ENCODE results near the gene ANKS6.

Gene ANKS6

DNA sequence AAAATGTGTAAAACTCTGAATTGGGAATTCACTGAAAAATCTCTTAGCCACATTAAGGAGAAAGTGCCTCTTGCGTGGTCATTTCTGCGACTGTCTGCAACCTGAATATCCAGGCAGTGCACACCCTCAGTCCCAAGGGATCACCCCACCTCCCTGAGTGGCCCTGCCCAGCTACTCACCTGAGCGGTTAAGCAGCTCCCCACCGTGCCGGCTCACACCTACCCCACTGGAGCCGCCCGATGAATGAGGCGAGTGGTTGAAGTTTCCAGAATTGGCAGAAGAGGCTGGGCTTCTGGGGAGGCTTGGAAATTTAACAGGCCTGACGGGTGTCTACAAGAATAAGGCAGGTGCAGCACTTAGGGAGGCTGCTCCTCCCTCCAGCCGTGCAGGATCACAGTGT, 25.6 kb downstream of the ANKS6 start:
- DNase-seq = no peak

DNA sequence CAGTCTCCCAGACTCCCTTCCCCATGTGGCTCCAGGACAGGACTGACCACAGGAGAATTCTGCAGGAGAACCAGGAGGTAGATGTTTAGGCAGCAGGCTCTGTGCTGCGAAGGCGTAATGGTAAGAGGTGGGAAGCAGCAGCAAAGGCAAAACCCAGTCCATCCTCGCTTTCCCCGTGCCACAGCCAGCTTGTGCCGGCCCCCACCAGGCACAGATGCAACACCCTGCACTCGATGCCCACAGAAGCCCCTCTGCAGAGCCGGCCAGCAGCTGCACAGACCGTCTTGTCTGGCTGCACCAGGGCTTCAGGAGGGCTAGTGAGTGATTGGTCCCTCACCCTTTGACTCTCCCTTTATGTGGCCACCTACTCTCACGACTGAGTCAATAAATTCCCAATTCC, 28.0 kb downstream of the ANKS6 start:
- no peak for DNase-seq

DNA sequence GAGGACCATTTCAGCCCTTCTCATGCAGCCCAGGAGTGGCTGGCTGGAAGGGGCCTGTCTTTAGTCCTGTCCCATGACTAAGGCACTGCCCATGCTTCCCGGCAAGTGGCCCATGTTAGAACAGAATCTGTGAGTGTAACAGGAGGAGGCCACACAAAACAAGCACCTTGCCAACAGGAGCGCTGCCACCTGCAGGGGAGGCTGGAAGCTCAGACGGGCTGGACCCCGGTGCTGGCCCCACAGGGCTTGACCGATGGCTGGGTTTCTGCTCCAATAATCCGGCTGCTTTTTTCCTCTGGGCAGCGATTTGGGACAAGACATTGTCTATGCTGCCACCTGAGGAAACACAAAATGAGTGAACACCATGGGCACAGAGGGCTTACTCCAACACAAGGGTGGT, 28.4 kb downstream of the ANKS6 start:
- DNase-seq = no peak

DNA sequence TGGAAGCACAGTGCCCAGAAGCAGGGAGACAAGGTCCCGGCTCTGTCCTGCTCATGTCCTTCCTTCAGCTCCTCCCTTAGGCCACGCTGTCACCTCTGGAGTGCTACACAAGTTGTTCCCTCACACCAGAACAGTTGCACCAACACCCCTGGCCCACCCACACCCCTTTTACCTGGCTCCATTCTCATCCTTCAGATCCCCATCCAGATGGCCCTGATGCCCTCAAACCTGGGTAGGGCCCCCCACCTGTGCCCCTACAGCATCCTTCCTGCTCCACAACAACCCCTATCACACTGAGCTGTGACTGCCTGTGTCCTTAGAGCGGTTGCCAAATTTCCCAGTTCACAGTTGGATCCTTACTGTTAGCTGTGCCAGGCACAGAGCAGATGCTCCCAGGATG, 29.2 kb downstream of the ANKS6 start:
- no peak for DNase-seq

DNA sequence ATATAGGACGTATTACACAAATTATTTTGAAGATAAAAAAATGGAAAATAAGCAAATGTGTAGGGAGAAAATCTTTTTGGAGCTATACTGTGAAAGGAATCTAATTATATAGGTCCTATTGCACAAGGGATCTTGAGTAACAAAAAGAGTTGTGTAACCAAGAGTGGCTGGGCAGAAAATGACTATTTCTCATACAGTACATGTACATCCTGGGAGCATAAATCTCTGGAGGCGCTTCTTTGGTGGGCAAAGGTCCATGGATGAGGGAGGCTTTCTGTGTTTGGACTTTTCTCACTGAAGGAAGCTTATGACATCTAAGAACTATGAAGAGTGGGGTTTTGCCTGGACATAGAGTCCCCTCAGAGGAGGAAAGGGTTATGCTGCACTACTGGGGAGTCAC, 29.8 kb downstream of the ANKS6 start:
- DNase-seq = no peak

DNA sequence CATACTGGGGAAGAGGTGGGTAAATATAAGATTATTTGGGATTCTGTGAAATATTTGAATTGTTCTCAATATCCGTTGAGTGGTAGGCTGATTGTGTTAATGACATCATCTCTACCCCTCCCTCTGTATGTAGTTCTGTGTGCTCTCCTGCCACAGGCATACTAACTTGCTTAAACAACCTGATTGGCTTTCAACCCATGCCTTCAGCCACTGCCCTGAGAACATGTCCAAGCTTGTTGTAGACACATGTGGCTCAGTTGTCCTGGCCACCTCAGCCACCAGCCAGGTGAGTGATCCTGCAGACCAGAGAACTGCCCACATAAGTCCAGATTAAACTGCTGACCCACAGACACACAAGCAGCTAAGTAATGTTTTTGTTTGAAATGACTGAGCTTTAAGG, 31.1 kb downstream of the ANKS6 start:
- no peak for DNase-seq

DNA sequence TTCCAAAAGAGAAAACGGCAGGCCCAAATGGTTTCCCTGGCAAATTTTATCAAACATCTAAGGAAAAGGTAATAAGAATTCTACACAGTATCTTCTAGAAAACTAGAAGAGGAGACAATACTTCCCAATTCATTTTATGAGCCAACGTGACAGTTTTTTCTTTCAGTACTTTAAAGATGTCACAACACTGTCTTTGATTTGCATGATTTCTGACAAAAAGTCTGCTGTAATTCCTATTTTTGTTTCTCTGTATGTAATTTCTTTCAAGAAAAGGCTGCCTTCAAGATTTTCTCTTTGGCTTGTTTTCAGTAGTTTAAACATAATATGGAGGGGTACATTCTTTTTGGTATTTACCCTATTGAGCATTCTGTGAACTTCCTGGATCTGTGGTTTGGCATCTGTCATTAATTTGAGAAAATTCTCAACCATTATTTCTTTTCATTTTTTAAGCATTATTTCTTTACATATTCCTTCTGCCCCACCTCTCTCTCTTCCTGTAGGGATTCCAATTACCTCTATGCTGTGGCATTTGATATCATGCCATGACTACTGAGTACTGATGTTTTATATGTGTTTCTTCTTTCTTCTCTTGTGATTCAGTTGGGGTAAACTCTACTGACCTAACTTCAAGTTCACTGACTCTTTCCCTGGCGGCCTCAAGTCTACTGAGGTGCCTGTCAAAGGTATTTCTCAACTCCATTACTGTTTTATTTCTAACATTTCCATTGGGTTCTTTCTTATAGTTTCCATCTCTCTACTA, 32.2 kb downstream of the ANKS6 start:
- DNase-seq = no peak

DNA sequence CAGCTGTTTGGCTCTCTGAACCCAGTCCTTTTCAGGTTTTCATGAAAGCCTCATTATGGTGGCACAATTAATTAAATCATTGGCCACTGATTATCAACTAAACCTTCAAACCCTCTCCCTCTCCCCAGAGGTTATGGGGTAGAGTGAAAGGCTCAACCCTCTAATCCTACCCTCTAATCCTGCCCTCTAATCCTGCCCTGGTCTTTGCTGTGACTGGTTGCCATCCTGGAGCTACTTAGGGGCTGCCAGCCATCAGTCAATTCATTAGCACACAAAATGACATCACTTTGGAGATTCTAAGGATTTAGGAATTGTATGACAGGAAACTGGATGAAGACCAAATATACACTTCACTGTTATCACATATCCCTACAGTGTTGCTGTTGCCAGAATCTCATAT, 36.1 kb downstream of the ANKS6 start:
- DNase-seq = no peak

DNA sequence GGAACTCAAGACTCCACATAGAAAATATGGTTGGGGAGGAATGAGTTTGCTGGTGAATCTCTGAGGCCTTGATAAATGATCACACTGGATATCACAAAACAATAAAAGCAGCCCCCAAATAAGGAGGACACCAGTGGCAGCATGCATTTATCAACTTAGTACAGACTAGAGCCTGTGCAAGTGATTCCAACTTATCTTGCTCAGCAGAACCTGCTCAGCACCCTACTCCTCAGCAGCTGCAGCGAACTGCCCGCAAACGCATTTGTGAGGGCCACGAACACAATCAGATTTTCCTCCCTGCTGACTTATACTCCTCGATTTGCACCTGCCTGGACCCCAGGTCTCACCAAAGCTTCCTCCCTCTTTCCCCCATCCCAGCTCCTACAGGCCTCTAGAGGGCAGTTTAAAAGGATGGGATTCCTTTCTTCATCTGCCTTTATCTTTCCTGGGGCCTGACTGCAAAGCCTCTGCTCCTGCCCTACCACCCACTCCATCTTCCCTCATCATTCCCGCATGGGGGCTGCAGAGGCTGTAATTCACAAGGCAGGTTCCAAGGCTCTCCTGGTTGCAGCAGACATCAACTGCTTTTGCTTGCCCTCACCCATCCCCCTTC, 41.2 kb downstream of the ANKS6 start:
- DNase-seq = peak in 1 of 2 experiments; percentile 4

DNA sequence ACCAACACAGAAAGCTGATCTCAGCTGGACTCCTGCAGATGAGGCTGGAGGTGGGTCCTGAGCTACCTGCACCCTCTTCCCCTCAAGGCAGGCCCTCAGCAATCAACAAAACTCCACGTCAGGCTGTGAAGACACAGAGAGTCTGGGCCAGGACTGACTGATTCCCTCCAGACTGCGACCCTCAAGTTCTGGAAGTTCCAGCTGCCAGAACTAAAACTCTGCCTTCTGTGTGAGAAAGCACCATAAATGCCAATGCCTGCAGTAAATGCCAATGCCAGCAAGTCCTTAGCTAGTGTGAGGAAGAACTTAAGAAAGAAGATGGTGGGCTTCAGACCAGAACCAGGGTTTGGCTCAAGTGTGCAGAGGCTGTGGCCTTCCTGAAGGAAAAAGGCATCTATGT, 45.1 kb downstream of the ANKS6 start:
- DNase-seq = no peak

DNA sequence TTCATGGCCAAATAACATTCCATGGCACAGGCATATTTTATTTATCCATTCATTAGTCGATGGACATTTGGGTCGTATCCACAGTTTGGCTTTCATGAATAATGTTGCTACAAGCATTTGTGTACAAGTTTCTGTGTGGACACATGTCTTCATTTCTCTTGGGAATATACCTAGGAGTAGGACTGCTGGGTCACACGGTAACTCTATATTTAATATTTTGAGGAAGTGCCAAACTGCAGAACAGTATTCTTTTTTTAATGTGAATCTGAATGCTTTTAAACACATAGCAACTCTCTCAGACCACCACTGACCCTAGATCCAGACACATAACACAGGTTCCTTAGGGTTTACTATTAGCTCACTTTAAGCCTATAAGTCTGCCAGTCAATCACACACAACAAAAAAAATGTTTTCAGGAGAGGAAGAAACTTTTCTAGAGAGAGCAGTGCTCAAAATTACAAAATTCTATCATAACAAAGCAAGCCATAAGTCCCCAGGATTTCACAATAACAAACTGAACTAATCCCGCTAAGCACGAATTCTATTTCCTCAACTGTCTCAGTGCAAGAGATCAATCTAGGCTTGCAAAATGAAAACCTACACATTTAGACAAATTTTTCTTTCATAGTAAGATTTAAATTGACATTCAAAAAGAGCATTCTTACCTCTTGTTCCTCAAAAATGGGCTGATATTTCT, 45.8 kb downstream of the ANKS6 start:
- no peak for DNase-seq

DNA sequence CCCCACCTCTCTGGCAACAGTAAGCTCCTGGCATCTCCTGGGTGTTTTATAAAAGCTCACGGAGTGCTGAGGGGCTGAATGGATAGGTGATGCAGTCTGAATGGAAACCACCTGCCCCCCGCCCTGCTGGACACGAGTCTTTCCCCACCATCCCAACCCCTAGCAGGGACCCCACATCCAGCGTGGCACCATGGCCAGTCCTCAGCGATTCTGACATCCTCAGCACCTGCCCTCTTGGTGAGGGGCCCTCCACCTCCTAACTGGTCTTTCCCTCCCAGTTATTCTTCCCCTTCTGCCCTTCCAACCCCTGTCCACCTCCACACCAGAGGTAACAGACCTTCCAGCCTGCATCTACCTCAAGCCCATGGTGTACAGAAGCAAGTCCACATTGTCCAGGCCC, 48.9 kb downstream of the ANKS6 start:
- no peak for DNase-seq

DNA sequence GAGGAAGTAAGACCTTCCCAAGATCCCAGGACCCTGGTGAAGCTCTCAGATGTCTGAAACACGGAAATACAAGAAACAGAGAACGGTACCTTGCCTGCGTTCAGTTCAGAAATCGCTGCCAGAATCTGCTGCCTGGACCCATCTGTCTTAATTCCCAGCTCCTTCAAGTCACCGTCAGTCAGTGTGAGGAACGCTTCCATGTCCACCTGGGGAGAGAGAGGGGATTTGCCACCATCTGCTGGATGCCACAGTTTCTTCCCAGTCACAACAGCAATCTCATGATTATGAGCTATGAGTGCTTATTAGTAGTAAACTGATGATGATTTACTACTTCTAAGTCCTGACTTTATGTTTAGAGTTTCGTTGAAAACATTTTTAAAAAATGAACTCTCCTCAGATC, 50.9 kb downstream of the ANKS6 start:
- DNase-seq = no peak

DNA sequence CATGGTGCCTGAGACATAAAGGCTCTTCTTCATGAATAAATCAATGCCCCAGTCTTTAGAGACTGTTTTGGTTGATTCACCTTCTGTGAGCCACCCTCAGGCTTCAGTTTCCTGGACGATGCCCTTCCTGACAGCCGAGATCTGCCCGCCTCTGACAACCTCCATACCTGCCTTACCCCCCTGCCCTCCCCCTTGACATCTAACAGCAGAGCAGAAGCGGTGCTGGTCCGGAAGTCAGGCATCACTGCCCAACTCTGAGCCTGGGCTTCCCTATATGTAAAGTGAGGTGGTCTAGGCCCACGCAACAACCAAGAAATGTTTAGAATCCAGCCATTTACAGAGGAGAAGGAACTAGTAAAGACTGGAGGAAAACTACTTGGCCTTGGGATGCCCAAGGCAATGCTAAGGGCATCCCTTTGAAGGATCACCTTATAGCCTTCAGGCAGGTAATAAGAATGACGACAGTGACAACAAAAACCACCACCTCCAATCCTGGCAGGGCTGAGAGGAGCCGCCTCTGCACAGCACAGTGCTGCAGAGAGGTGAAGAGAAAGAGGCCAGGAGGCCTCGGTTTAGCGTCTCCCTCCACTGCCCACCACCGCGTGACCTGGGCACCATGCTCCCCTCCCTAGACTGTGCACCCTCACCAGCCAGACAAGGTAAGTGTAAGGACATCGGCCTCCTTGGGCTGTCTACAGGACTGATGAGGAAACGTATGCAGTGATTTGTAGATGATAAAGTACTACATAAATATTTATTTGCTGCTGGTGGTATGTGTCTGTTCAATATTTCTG, 52.3 kb downstream of the ANKS6 start:
- no peak for DNase-seq

DNA sequence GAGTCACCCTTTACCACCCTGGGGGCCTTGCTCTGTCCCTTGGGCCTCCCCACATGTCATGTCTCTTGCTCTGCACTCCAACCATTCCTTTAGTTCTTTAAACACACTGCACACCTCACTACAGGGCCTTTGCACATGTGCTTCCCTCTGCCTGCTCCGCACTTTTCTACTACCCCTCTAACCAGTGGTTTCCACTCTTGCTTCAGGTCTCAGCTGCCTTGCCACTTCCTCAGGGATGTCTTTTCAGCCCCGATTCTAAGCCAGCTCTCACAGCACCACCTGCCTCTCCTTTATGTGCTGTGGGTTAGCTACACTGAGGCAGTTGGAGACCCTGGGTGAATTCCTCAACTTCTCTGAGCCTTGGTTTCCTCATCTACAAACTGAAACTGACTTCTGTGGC, 53.0 kb downstream of the ANKS6 start:
- no peak for DNase-seq

DNA sequence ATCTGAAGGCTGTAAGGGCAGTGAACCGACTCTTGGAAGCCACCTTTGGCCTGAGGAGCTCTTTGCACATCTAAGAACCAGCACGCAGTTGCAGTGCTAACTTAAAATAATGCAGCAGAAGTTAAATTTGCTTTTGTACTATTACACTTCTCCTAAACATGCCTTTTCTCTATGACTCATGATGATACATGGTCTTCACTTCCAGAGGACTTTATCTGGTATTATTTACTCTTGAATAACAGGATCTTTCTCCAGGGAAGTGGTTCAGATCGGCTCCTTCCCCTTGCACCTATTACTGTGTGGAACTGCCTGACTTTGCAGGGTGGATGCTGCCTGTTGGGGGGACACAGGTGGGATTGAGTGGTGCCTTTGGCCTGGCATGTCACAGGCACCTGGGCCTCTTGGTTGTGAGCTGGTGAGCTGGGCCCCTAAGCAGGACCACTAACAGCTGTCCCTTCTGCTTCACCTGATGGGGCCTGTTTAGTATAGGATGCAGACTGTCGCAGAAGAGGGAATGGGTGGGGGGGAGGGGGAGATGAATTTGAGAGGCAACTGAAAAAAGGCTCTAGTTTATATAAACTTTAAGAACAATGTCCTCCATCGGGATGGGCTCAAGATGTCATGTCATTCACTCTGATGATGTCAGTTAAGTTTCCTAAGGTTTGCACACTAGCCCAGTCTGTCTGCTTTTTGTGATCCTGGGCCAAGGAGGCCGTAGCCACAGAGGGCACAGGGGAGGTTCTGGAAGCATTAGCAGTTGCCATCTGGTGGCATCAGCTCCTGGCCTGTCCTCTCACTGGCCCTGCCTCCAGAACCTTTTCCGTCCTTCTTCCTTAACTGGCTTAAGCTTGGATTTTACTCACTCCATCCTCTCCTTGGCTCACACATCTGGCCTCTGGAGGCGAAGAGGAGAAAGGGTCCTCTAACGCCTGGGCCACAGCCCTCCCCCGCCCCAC, 53.8 kb downstream of the ANKS6 start:
- DNase-seq = no peak

DNA sequence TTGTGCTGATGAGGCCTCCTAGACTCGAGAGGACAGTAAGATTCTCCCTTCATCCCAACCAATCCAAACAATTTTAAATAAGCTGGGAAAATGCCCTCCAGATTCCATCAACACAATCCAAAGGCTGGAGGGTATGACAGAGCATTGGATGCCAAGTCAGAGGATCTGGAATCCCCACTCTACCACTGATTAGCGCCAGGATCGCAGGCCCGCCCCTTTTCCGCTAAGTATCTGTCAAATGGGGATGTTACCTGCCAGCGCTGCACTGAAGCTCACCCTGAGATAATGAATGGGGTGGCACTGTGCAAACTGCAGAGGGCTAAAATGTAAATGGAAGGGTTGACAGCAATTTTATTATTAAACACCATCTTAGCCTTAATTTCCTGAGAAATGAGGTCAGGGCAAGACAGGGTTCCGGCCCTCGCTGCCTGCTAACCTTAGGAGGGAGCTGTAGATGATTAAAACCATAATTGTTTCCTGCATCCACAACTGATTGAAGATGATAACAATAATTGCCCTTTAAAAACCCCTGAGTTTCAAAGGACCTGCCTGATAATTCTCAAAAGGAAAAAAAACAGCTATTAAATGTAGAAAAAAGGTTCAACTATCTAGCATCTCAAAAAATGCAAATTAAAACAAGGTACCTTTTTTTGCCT, 56.0 kb downstream of the ANKS6 start:
- DNase-seq = no peak

DNA sequence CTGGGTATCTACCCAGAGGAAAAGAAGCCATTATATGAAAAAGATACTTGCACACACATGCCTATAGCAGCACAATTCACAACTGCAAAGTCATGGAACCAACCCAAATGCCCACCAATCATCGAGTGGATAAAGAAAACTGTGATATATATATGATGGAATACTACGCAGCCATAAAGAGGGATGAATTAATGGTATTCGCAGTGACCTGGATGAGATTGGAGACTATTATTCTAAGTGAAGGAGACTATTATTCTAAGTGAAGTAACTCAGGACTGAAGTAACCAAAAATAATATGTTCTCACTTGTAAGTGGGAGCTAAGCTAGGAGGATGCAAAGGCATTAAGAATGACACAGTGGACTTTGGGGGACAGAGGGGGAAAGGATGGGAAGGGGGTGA, 57.6 kb downstream of the ANKS6 start:
- DNase-seq = no peak

DNA sequence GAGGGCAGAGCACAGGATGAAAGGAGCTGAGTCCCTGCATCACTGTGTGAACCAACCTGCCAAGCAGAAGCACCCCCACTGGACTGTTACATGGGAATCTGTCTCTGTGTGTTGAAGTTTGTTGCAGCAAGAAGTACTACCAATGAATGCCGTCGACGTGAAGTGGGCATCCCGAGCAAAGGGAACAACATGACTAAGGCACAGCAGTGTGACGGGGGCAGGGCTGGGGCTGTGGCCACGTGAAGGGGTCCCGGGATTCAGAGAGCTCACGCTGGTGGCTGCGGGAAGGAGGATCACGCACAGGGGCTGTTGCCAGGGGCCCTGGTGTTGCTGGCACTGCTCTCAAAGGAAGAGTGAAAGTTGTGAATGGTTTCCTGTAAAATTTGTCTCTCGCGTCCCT, 60.1 kb downstream of the ANKS6 start:
- DNase-seq = no peak

DNA sequence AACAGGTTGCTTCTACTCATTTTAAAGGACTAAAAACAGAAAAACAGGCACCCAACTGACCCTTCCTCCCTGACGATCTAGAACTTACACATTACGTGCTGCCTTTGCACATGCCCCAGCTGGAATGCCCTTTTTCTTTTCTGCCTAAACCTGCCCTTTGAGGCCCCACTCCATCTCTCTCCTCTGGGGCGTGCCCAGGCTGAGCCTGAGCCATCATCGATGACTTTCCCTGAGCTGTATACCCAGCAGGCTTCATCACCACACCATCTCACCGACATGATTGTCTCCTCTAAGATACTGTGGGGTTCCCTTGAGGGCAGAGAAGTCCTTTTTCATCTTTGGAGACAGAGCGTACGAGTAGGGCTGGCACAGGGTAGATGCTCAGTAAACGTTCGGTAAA, 63.6 kb downstream of the ANKS6 start:
- no peak for DNase-seq

DNA sequence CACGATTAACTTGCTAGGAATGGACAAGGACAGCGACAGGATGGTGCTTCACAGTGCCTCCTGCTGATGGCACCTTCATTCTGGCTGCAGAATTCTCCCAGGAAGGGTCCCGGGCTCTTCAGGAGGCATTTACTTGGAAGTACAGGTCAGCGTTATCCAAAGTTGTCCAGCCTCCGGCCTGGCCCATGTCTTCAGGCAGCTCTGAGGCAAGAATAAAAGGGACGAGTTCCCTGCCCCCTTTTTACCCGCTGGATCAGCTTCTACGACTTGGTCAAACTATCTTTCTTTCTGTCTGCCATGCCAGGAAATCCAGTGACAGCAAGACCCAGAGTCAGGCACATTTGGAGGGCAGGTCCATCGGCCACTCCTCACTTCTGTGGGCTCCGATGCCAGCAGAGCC, 64.3 kb downstream of the ANKS6 start:
- no peak for DNase-seq

DNA sequence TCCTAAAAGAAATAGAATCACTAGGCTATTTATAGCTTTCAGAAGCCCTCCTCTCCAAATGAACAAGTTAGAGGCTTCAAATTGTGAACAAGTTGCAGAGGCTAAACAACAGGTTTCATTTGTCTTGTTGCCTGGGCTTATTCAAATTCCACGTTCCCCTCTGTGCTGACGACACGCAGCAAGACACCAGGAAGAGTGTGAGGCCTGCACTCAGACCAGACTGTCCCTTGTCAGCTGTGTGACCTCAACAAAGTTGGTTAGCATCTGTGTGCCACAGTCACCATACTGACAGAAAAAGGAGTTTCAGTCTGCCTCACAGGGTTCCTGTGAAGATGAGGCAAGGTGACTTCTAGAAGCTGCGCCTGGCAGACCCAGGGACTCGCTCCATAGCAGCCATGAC, 65.5 kb downstream of the ANKS6 start:
- no peak for DNase-seq
